Tibial artery (tissue), 4 donors: ENCODE measurements around the gene ITPK1.

Source experiments
- DNase-seq, 2 donors: peaks; one replicate each; pipeline ENCODE4 v3.0.0-alpha.2; 2019
- H3K27ac ChIP-seq, 2 donors: fragments of 200-600 bp; sonication (generic) in 1 of 2; 1 replicate in 1 of 2; 2 replicates in 1 of 2; pipeline ENCODE4 v1.5.1; 2018 to 2019; ENCODE audit warnings: mild to moderate bottlenecking in 1 of 2
- H3K27me3 ChIP-seq, 2 donors: fragments of 200-600 bp; sonication (generic) in 1 of 2; one replicate each; pipeline versions ENCODE4 v1.5.1 to v1.6.0; 2016 to 2019
- H3K36me3 ChIP-seq, 3 donors: fragments of 200-600 bp; sonication (generic) in 2 of 3; one replicate each; pipeline ENCODE4 v1.5.1; 2016 to 2019; ENCODE audit warnings: mild to moderate bottlenecking in 2 of 3
- H3K4me1 ChIP-seq, 4 donors: fragments of 200-600 bp; sonication (generic) in 2 of 4; 1 replicate in 3 of 4; 2 replicates in 1 of 4; pipeline ENCODE4 v1.5.1; 2016 to 2019
- H3K4me3 ChIP-seq, 2 donors: fragments of 200-600 bp; sonication (generic) in 1 of 2; 1 replicate in 1 of 2; 2 replicates in 1 of 2; pipeline ENCODE4 v1.5.1; 2018 to 2019; ENCODE audit warnings: mild to moderate bottlenecking in 2 of 2
- H3K9me3 ChIP-seq, 3 donors: fragments of 200-600 bp; sonication (generic) in 1 of 3; one replicate each; pipeline ENCODE4 v1.5.1; 2016 to 2019
- CTCF ChIP-seq, 2 experiments: fragments of 200-600 bp in 1 of 2; fragments of 450-650 bp in 1 of 2; IDR thresholded peaks; one replicate each; pipeline ENCODE4 v1.5.1; 2017 to 2019; ENCODE audit warnings: antibody characterized with exemption in 2 of 2, mild to moderate bottlenecking in 1 of 2, moderate library complexity in 1 of 2
- intact Hi-C: fragments of 100-400 bp; cut with DNase I; formaldehyde crosslinking; loops from one replicate; pipeline ENCODE4 v1.15.0; 2023; ENCODE audit warnings: low total_unique reads

ITPK1 gene

GRCh38 chr14:92888896-92889295, 226.8 kb downstream of the ITPK1 start:
- intact Hi-C loops: no loop called here
- H3K4me1 ChIP-seq: no peaks in the 10 kb centered on the region
- no peak overlapping the region for H3K27ac ChIP-seq
- no peak overlapping the region for H3K4me3 ChIP-seq
- no peak for DNase-seq
- H3K36me3 ChIP-seq: peaks cover 0 to 5% (median 0%) of the 10 kb centered on the region in 3 donors
- no peaks in the 10 kb centered on the region for H3K27me3 ChIP-seq
- TF ChIP-seq CTCF (IDR thresholded peaks at IDR 0.05): no peak
- H3K9me3 ChIP-seq: peaks cover 0 to 11% (median 8%) of the 10 kb centered on the region in 3 donors

GRCh38 chr14:92887157-92887556, 228.6 kb downstream of the ITPK1 start:
- DNase-seq: no peak
- TF ChIP-seq CTCF (IDR thresholded peaks at IDR 0.05): no peak
- Histone ChIP-seq H3K36me3 (no peaks in the 10 kb centered on the region), H3K27me3 (no peaks in the 10 kb centered on the region), H3K27ac (no peak overlapping the region), H3K4me3 (no peak overlapping the region), H3K4me1 (no peaks in the 10 kb centered on the region), H3K9me3 (no peaks in the 10 kb centered on the region)
- intact Hi-C loops: no loop called here
